NK-92 (cell line): ENCODE measurements around the gene MDP1.
"Not testable (repeated sequence)": the region's sequence is repeated elsewhere in the genome, so short reads cannot be mapped to it uniquely, and the experiment has no call there.

ENCODE experiments used
- DNase-seq: peaks from one replicate; lab custom pipeline; 2025; ENCODE audit not compliant: unreplicated experiment; lab: John Stamatoyannopoulos, UW

The MDP1 gene

DNA sequence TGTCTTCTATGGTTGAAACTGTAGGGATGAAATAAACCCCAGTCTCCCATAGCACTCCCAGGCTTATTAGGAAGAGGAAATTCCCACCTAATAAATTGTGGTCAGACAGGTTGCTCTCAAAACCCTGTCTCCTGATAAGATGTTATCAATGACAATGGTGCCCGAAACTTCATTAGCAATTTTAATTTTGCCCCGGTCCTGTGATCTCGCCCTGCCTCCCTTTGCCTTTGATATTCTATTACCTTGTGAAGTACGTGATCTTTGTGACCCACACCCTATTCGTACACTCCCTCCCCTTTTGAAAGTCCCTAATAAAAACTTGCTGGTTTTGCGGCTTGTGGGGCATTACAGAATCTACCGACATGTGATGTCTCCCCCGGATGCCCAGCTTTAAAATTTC is 13.3 kb downstream of the MDP1 start:
- not testable (repeated sequence) for DNase-seq

DNA sequence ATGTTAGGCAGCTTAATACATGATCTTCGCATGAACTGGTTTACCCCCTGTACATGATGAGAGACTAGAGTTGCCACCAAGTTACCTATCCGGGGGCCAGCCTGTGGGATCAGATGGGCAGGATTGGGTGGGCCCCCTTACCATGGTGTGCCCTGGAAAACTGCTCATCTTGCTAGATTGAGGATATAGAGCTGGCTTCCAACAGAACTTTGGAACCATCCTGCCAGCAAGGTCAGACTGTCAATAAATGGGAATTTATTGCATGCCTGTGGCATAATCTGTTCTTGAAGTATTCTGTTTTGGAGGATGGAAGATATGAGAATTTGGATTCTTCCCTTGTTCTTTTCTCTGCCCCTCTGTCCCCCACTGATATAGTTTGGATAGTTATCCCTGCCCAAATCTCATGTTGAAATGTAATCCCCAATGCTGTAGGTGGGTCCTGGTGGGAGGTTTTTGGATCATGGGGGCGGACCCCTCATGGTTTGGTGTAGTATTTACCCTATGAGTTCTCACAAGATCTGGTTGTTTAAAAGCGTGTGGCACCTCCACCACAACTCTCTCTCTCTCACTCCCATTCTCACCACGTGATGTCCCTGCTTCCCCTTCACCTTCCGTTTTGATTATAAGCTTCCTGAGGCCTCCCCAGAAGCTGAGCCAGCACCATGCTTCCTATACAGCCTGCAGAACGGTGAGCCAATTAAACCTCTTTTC is 16.9 kb downstream of the MDP1 start:
- no peak for DNase-seq

DNA sequence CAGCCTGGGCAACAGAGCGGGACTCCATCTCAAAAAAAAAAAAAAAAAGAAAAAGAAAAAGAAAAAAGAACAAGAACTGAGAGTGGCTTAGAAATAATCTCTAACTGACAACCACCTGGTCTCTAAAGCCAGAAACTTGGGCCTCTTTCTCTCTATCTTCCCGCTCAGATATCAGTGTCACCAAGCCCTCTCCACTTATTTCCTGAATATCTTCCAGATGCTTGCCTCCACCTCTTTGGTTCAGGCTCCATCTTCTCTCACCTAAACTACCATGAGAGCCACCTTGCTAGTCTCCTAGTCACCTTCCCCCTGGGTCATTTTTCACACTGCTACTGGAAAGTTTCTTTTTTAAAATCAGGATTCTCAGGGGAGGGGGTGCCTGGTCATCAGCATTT is 18.8 kb downstream of the MDP1 start:
- no peak for DNase-seq

DNA sequence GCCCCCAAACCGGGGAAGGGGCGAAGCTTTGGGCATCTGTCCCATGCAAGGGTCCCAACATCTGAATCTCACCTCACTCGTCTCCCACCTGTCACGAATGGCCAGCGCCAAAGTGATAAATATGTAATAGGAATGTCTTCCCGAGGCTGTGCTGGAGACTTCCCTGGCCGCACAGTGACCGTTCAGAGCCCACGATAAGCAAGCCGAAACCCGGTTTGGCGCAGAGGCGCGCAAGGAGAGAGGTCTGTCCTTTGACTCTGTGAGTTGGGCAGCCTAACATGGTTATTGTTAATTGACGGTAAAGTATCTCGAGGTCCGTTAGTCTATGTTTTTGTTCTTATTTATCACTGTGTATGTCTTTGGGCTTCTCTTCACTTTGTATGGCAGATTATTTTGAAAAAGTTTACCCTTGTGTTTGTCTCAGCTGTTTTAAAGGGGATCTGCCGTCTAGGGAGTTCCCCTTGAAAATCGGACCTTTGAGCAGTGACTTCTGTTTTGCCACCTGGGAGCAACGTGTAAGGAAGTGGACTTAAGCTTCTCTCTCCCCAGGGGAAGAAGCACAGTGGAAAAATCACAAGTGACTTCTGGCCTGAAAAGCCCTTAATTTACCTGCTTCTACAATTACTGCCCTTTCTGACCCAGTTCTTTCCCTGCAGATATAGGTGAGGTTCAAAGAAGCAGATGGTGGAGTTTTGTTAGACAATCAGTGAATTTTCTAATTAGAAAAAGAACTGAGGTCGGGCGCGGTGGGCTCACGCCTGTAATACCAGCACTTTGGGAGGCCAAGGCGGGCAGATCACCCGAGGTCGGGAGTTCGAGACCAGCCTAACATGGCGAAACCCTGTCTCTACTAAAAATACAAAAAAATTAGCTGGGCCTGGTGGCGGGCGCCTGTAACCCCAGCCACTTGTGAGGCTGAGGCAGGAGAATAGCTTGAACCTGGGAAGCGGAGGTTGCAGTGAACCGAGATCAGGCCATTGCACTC is 19.5 kb downstream of the MDP1 start:
- DNase-seq, result no peak

DNA sequence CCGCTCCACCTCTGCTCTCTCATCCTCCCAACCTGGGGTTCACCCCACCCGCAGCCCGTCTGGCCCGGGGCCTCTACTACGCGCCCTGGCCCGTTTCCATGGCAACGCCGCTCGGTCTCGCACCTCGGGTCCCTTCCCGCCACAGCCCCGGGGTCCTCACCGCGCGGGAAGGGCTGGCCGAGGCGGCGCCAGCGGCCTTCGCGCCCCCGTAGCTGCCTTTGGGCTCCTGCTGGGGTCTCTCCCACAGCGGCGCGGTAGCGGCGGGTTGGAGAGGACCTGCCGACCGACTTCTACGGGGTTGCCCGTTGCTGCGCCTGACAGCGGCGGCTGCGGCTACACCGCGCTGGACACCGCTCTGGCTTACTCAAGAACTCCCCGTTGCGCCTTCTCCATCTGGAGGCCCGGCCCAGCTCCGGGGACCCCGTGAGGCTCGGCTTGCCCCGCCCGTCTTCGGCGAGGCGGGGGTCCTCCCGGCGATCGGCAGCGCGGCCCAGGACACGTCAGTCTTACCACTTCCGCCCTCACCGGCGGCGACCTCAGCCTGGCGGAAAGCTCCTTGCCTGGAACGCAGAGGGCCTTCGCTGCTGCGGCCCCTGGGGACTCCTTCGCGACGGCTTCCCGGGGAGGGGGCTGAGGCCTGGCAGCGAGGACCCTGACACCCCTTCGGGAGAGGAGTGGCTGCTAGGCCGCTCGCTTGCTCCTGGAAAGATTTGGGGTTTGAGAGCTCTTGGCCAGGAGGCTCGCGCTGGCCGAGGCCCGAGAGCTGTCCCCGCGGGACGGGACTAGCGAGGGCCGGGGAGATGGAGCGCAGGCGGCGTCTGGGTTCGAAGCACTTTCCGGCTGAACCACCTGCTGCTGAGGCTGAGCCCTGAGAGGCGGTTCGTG is 20.4 kb downstream of the MDP1 start, which contains the start of gene TM9SF1:
TM9SF1 (minus strand) TSS at position 256 of the 885 bp plus-strand sequence. CDS start 422 bp downstream, outside the sequence.
- peak; percentile 33 for DNase-seq

DNA sequence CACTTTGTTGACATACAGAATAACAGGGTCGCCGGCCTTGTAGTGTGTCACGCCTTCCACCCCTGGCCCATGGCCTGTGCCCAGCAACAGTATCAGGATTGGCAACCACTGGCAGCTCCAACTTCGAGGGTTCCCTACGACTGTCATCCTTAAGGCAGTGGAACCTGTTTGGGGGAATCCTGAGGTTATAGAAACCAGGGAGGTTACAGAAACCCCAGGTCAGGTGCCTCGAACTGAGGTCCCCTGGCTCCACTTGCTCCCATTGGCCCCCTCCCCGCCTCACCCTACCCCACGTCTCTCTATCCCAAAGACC is 21.0 kb downstream of the MDP1 start:
- no peak for DNase-seq

DNA sequence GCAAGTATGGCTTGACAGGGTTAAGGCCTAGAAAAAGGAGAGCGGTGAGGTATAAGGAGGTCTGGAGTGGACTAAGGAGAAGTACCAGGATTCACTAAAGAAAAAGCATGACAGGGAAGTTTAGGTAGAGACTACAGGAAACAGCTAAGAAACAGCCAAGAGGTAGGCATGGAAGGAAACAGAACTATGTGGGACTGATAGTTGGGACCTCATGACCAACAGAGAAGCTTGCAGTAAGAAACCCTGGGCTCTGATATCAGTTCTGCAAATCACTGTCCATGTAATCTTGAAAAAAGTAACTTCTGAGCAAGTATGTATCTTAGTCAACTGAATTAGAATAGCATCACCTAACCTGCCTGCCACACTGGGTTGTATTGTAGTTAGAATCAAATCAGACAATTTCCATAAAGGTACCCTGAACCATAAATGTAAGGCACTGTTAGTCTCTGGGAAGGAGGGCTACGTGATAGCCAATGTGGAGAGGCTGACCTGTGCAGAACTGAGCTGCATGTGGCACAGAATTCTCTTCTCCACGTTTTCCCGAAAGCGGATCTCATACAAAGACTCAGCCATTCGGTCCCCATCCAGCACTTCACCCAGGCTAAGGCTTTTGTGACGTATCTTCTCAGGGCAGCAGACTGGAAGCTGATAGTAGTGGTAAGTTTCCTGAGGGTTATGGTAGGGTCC is 21.5 kb downstream of the MDP1 start:
- DNase-seq, result no peak

DNA sequence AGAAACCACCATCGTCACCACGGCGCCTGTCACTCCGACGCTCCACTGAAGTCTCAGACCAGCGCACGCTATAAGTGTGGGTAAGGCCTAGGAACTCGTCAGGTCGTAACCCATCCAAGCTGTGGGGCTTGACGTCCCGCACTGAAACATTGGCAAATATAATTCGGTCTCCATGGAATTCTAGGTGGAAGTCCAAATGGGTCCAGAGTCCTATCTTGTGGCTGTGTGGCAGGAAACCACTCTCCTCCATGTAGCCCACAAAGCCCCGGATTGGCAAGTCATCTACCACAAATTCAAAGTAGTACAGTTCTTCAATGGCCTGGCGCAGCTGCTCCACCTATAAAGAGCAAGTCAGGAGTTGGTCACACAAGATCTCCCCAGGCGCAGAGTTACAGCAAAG is 22.9 kb downstream of the MDP1 start:
- no peak for DNase-seq

DNA sequence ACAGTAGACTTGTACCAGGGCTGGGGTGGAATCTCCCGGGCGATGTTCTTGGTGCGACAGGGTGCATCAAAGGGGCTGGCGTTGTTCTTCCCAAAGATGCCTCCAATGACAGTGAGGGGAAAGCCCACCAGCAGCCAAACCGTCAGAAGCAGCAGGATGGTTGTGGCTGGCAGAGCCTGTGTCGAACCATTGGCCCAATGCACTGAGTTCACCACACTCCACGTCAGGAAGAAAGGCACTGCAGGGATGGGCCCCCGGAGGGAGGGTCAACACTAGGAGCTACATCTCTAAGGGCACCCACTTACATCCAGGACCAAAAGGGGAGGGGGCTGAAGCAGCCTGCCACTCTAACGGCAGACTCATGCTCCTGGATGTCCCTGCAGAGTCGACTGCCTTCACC is 25.4 kb downstream of the MDP1 start:
- no peak for DNase-seq

DNA sequence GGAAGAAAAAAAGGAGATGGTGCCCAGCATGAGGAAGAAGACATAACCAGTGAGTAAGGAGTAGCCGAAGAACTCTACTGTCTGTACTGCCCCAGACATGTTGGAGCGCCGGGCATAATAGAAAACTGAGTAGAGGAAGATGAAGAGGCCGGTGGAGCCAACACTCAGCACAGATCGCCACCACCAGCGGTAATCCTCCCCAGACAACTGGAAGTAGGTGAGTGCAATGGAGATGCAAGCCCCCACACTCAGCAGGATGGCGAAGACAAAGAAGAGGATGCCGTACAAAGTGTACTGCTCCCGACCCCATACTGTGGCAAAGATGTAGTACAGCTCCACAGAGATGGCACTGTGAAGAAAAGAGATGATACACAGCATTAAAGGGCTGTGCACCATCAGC is 26.4 kb downstream of the MDP1 start:
- DNase-seq, result no peak

DNA sequence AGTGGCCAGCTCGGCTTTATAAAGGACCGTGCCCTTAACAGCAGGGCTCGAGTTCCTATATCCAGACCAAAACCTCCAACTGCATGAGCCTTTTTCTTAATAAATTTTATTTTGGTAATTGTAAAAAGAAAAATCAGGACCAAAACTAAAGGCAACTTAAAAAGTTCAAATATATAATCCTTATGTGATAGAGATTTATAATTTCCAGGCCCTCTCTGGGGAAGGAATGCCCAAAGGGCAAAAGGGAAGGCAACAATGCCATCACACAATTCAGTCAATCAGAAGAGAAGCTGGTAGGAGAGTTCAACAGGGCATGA is 26.8 kb downstream of the MDP1 start:
- DNase-seq, result no peak

DNA sequence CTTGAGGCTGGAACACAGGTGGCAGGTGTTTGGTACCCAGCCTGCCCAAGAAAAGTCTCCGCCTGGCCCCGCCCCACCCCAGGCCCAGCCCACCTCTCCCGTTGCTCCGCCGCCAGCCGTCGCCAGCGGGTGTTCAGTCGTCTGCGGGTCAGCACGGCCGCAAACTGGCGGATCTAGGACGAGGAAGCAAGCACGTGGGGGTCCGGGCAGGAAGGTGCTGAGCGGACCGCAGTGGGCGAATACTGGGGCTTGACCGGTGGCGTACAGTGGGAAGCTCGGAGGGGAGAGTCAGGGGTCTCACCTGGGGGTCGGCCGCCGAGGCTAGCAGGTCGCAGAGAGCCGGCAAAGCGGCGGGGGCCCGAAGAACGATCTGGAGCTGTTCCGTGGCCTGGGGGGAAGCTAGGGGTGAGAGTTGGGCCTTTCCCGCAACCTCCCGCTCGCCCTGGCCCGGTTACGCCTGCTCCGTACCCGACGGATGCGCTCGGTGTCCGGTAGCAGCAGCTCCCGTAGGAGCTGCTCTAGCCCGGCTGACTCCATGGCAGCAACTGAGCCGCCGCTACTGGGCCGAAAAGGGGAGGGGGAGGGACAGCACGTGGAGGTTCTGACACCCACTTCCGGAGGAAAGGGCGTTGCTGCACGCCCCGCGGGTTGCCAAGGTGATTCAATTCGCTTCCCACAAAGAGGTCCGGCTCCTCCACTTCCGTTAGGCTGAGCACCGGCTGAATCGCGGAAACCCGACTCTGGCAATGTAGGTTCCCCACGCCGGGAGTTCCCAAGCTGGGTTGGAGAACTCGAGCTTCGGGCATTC is 27.4 kb downstream of the MDP1 start, which contains the start of gene IPO4:
IPO4 (minus strand) TSS at position 566 of the 808 bp plus-strand sequence; CDS start at position 537, 29 bp downstream.
- peak; percentile 74 for DNase-seq

DNA sequence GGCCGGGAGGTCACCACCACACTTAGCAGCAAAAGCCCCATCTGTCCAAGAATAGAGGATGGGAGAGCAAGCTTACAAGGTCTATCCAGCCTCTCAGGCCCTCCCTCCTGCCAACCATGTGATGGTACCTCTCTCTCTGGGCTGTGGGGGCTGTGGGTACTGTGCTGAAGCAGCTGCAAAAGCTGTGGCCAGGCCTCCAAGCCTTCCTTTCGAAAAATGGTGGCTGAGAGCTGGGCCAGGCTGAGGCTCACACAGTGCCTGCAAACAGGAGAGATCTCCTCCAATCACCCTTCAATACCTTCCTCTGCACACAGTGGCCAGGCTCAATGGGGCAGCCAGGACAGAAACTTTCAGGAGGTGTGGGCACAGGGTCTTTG is 28.3 kb downstream of the MDP1 start:
- DNase-seq, result no peak

DNA sequence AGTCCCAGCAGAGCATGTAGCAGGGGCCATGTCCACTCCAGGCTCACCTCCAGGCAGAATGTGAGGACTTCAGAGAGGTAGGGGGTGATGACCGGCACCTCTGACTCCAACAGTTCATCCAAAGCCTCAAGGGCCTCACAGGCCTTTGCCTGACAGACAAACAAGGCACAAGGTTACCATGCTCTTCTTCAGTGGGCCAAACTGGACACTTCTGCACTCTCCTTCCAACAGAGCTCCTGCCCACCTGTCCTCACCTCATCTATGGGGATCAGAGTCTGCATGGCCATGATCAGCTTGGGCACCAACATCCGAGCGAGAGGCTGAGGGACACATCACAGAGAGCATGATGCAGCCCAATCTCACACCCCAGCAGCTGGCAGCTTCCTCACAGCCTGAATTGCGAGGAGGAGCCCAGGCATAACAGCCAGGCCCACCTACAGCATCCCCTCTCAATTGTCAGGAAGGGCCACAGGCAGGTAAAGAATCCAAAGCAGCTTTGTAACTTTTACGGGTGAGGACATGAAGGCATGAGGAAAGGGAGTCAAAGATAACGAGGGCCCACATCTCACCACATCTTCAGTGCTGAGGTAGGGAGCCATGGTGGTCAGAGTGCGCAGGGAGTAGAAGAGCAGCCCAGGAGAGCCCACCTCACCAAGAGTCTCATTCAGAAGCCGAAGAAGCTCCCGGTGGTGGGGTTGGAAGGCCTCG is 28.9 kb downstream of the MDP1 start:
- DNase-seq, result no peak

DNA sequence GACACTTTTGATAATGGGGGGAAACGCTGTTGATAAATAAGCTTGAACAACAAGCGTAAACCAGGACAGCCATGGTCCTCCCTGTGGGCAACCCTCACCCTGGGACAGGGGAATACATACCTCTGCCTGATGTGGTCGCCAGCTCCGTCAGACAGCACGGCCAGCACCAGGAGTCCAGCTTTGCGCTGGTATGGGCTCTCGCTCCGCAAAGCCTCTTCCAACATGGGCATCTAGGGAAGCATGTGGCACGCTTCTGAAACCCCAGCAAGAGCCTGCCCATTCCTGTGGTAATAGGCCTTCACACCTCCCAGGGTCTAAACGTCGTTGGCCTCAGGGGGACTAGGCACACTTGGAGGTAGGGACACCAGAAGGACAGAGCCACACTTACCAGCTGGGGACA is 30.1 kb downstream of the MDP1 start:
- no peak for DNase-seq

DNA sequence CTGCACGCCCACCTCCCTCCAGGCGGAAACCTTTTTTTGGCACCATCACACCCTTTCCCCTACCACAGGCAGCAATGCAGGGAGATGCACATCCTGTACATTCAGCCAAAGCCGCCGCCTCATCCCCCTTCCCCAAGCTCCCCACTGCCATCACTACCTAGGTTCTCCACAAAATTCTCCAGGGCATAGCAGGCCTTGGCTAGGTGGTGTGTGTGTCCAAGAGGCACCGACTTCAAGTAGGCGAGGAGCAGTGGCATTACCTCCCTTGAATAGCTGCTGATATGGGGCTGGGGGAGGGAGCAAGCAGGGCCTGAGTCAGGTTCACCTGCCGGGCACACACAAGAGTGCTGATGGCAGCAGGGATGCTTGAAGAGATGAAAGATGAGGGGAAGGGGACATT is 30.8 kb downstream of the MDP1 start:
- DNase-seq, result no peak

DNA sequence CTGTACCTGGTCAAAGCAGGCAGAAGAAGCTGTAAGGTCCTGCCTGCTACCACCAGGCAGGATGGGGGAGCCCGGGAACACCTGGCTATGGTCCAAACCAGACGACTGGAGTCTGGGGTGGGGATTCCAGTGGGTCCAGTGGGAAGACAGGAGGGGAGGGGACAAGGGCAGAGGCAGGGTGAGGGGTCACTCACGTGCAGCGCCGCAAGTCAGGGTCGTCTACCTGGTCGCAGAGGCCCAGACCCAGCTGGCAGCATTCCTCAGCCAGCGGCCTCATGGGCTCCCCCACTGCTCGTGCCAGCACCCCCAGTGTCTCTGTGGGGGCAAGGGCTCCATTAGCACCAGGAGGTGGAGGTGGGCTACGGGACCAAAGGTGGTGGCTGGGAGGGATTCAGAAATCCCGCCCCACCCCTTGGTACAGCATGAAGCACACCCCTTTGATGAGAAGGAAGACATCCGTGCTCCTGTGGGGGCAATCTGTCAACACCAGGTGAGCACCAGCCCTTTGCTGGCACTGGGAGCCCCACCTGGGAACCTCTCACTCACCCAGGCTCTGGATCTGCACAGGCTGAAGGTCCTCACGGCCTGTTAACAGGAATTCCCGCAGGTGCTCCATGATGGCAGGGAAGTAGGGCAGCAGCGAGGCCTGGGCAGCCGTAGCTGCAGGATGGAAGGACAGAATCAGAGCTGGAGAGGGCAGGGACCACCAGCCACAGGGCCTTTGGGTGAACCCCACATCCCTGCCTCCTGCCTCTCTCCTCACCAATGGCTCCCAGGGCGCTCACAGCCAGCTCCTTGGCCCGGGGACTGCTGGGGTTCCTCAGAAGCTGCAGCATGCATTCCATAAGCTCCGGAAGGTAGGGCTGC is 31.5 kb downstream of the MDP1 start:
- DNase-seq, result no peak

DNA sequence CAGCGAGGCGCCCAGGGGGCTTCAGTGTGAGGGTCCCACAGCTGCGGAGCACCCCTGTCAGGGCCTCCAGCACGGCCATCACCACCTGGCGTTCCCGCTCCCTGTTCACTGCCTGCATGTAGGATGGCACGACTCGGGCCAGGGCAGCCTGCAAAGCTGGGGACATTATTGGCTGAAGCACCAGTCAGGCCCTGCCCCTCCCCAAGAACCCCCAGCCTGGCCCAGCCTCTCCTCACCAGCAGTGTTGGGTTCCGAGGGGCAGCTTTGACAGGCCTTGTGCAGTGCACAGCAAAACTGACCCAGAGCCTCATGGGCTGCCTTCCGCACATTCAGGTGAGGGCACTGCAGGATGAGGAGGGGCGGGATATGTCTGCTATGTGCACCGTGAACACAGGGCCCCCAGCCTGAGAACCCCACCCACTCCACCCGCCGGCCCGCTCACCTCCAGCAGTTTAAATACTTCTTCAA is 32.8 kb downstream of the MDP1 start:
- no peak for DNase-seq
